Measurements from ENCODE around the gene TNFRSF18. TPM values are rescaled to one million over a fixed set of nuclear protein-coding genes. Genes with fewer than 3 reads are reported as not detected.

The TNFRSF18 gene
- polyA plus RNA-seq, 1 experiment: 0.40 TPM

- no peaks in the 10 kb centered on the region for H3K36me3 ChIP-seq (ENCODE audit: control insufficient read depth, insufficient read depth, low read length)
- DNase-seq (ENCODE audit: low read depth): no peak
- ChIA-PET POLR2A (no interaction called here), CTCF (interaction anchor here (0.7 kb wide), 1 partner anchor 25 kb away, joined by 3 read pairs; no protein-coding TSS in a partner anchor)
- H3K4me3 ChIP-seq (ENCODE audit: low read depth, low read length): no peak overlapping the region
- H3K27me3 ChIP-seq (ENCODE audit: control insufficient read depth, insufficient read depth, low read length): peaks cover 2% of the 10 kb centered on the region; the same call in 1 of the 2 replicates
- no peak for TF ChIP-seq CTCF (IDR thresholded peaks at IDR 0.05; ENCODE audit: insufficient read depth, low read depth, low read length)
Observed at GRCh38 chr1:1204998-1205768, 1.2 kb downstream of the TNFRSF18 start.

DNA sequence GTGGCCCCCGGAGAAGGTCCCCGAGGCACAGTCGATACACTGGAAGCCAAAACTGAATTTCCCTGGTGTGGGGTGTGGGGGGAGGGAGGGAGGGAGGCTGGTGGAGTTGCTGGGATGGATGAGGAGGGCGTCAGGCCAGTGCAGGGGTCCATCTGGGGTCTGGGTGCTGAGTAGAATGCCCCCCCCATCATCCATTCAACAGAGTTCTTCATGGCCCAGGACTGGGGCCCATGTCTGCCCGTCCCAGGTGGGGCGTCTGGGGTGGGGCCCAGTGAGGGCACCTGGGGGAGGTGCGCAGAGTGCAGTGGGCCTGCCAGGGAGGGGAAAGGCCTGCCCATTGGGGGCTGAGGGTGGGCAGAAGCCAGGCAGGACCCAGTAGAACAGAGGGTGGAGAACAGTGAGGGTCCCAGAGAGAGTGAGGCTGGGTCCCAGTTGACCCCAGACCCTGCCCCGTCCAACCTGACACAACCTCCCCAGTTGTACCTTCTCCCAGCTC, 1.9 kb downstream of the TNFRSF18 start:
- H3K27me3 ChIP-seq (ENCODE audit: control insufficient read depth, insufficient read depth, low read length): peaks cover 2% of the 10 kb centered on the region; the same call in 1 of the 2 replicates
- ChIA-PET POLR2A (no interaction called here), CTCF (no interaction called here)
- no peak for DNase-seq (ENCODE audit: low read depth)
- H3K36me3 ChIP-seq (ENCODE audit: control insufficient read depth, insufficient read depth, low read length): no peaks in the 10 kb centered on the region
- no peak for TF ChIP-seq CTCF (IDR thresholded peaks at IDR 0.05; ENCODE audit: insufficient read depth, low read depth, low read length)
- H3K4me3 ChIP-seq (ENCODE audit: low read depth, low read length): no peak overlapping the region

- H3K27me3 ChIP-seq (ENCODE audit: control insufficient read depth, insufficient read depth, low read length): peaks cover 2% of the 10 kb centered on the region; the same call in 1 of the 2 replicates
- no peak for TF ChIP-seq CTCF (IDR thresholded peaks at IDR 0.05; ENCODE audit: insufficient read depth, low read depth, low read length)
- CTCF ChIA-PET: no interaction called here
- H3K4me3 ChIP-seq (ENCODE audit: low read depth, low read length): no peak overlapping the region
- no peaks in the 10 kb centered on the region for H3K36me3 ChIP-seq (ENCODE audit: control insufficient read depth, insufficient read depth, low read length)
- DNase-seq (ENCODE audit: low read depth): no peak
- POLR2A ChIA-PET: no interaction called here
Observed at GRCh38 chr1:1203561-1204424, 2.6 kb downstream of the TNFRSF18 start.

DNA sequence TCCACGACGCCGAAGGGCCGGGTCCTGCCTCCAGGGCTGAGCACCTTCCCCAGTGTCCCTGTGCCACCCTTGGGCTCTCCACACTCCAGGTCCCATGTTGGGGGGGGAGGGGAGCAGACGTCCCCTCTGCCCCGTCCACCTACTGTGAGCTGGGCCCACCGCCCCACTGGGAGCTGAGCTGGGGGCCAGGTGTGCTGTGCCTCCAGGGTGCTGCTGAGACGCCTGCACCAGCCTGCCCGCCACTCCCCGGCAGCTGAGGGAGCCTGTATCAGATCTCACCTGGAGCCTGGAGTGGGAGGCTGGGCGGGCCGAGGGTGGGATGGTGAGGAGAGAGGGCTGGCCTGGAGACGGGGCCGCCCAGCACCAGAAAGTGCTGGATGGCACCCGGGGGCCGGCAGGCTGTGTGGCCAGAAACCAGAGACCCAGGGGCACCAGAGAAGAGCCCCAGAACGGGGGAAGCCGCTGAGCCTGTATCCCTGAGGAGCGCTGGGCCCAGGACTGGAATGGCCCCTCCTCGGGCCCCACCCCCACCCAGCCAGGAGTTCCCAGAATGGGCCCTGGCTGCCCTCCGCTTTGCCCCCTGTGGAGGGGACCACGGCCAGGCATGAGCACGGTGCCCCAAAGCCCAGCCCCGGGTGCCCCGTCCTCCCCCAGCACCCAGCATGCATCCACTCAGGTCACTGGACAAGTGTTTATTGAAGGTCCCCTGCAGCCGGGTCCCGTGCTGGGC, 3.4 kb downstream of the TNFRSF18 start:
- DNase-seq (ENCODE audit: low read depth): no peak
- Histone ChIP-seq H3K27me3 (ENCODE audit: control insufficient read depth, insufficient read depth, low read length) (peaks cover 2% of the 10 kb centered on the region; the same call in 1 of the 2 replicates), H3K36me3 (ENCODE audit: control insufficient read depth, insufficient read depth, low read length) (no peaks in the 10 kb centered on the region), H3K4me3 (ENCODE audit: low read depth, low read length) (no peak overlapping the region)
- ChIA-PET CTCF (no interaction called here), POLR2A (interaction anchor here (0.6 kb wide), 1 partner anchor 13 kb away, joined by 4 read pairs; no protein-coding TSS in a partner anchor)
- TF ChIP-seq CTCF (IDR thresholded peaks at IDR 0.05; ENCODE audit: insufficient read depth, low read depth, low read length): no peak
